HG02678 (cell line): Measurements from ENCODE around the gene ZNF391.
"Not testable (repeated sequence)": the region's sequence is repeated elsewhere in the genome, so short reads cannot be mapped to it uniquely, and the experiment has no call there.

ENCODE experiments used
- ATAC-seq: cut with Tn5 transposase; IDR thresholded peaks from one replicate; pipeline ENCODE4 v1.9.1; 2021; ENCODE audit warnings: mild to moderate bottlenecking, moderate library complexity; ENCODE audit not compliant: unreplicated experiment

Gene ZNF391

DNA sequence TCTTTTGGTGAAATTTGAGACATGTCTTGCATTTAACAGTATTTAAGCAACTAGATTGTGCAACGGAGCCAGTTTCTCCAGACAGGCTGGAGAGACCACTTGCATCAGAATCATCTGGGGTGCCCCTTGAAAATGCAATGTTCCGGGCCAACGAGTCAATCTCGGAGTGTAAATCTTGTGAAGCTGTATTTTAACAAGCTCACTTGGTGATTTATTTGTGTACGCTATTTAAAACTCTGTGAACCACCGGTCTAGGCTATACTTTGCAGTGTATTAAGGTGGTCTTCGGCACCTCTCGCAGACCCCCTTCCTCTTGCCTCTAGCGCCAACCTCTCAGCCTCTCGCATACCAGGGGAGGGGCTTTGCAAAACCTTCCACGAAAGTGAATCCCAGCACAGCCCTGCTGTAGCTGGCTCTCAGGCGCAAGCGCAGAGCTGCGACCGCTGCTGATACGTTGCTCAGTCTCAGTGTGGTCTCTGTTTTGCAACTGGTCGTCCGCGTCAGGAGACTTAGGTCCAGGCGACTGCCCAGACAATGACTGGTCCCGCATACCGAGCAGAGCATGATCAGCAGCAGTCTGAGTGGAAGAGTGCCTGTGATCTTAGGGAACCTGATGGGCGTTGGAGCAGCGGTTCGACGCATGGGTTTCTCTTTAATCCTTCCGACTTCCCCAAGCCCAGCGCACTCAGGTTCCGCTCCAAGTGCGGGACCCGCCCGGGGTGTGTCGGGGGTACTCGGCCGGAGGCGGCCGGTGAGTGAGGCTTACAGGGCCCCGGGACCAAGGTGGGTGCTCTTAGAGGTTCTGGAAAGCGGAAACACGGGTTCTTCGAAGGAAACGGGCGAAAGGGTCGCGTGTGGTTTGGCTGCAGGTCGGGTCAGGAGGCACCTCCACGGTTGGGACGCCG lies at the start of gene ZNF391:
TSS of gene ZNF391 (plus strand) at position 467 of the 905 bp plus-strand sequence. CDS start 11,612 bp downstream, outside the sequence.
- peak; percentile 89 for ATAC-seq

- no peak for ATAC-seq
These were observed 35.7 kb upstream of the ZNF391 start for GRCh38 chr6:27352850-27353249.

DNA sequence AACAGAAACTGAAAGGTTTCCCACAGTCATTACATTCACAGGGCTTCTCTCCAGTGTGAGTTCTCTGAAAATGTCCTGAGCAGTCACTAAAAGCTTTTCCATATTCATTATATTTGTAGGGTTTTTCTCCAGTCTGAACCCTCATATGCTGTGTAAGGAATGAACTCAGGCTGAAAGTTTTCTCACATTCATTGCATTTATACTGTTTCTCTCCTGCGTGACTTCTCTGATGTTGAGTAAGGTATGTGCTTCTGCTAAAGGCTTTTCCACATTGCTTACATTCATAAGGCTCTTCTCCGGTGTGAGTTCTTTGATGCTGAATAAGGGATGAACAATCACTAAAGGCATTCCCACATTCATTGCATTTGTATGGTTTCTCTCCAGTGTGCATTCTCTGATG lies 29.8 kb upstream of the ZNF391 start:
- no peak for ATAC-seq

GRCh38 chr6:27359231-27359630 lies 29.3 kb upstream of the ZNF391 start:
- no peak for ATAC-seq

GRCh38 chr6:27368202-27368601 lies 20.4 kb upstream of the ZNF391 start:
- ATAC-seq: no peak

- ATAC-seq: no peak
These were observed 18.2 kb upstream of the ZNF391 start for GRCh38 chr6:27370391-27370790.

DNA sequence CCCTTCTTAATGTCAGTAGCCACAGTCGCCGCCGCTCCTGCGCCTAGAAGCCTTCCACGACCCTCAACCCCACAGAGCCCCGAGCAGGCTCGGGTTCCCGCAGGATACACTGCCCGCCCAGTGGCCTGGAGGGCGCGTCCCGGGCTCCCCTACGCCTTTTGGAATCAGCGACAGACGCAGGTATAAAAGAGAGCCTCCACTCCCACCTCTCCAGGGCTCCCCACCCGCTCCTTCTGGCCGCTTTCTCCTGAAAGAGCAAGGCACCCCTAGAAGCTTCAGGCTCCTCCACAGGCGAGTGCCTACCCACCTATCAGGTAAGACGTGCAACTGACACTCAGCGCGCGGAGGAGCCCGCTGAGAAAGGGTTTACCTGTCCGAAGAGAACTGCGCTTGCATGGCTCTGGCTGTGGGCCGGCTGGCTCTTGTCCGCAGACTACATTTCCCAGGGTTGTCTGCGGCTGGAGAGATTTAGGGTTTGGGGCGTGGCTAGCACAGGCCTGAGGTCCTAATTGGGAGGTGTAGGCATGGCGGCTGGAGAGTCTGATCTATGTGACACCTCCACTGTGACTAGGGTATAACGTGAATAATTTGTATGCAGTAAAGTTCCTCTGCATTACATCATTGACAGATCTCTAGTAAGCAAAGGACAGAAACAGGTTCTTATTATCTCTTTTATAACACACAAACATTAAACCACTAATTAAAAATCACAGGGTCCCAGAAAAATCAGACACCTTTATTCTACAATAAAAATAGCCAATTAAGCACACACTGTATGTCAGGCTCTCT lies 13.5 kb upstream of the ZNF391 start:
- peak; percentile 72 for ATAC-seq

GRCh38 chr6:27375613-27376079 lies 12.9 kb upstream of the ZNF391 start:
- ATAC-seq: no peak

- ATAC-seq: not testable (repeated sequence)
These were observed 10.2 kb upstream of the ZNF391 start for GRCh38 chr6:27378406-27378805.

DNA sequence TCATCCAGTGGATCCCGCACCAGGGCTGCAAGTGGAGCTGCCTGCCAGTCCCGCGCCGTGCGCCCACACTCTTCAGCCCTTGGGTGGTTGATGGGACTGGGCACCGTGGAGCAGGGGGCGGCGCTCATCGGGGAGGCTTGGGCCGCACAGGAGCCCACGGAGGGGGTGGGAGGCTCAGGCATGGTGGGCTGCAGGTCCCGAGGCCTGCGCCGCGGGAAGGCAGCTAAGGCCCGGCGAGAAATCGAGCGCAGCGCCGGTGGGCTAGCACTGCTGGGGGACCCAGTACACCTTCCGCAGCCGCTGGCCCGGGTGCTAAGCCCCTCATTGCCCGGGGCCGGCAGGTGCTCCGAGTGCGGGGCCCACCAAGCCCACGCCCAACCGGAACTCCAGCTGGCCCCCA lies 7.6 kb upstream of the ZNF391 start:
- not testable (repeated sequence) for ATAC-seq

DNA sequence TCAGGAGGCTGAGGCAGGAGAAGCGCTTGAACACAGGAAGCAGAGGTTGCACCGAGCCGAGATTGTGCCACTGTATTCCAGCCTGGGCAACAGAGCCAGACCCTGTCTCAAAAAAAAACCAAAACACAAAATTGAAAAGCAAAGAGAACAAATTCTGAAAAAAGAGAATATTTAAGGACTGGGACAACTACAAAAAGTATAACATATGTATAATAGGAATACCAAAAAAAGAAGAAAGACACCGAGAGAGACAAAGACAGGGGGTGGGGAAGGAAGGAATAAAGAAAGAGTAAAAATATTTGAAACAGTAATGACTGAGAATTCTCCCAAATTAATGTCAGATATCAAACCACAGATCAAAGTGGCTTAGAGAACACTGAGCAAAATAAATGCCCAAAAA lies 5.5 kb upstream of the ZNF391 start:
- ATAC-seq: no peak

DNA sequence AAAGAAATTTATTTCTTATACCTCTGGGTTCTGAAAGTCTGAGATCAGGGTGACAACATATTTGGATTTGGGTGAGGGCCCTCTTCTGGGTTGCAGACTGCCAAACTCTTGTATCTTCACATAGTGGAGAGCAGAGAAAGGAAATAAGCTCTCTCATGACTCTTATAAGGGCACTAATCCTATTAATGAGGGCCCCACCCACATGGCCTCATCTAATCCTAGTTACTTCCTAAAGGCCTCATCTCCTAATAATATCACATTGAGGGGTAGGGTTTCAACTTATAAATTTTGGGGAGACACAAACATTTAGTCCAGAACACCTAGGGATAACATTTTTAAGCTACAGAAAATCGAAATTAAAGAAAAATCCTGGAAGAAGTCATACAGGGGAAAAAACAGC lies 5.1 kb upstream of the ZNF391 start:
- no peak for ATAC-seq

GRCh38 chr6:27392623-27393022 lies 4.1 kb downstream of the ZNF391 start:
- no peak for ATAC-seq

DNA sequence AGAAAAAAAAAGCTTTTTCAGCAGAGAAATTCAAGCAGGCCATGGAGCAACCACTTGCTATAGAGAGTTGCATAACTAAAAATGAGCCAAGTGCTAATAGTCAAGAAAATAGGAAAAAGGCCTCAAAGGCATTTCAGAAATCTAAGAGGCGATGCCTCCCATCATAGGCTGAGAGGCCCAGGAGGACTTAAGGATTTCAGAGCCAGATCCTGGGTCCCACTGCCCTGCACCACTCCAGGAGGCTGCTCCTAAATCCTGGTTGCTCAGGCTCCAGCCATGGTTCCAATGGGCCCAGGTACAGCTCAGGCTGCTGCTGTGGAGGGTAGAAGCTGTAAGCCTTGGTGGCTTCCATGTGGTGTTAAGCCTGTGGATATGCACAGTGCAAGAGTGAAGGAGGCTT lies 5.5 kb downstream of the ZNF391 start:
- no peak for ATAC-seq

DNA sequence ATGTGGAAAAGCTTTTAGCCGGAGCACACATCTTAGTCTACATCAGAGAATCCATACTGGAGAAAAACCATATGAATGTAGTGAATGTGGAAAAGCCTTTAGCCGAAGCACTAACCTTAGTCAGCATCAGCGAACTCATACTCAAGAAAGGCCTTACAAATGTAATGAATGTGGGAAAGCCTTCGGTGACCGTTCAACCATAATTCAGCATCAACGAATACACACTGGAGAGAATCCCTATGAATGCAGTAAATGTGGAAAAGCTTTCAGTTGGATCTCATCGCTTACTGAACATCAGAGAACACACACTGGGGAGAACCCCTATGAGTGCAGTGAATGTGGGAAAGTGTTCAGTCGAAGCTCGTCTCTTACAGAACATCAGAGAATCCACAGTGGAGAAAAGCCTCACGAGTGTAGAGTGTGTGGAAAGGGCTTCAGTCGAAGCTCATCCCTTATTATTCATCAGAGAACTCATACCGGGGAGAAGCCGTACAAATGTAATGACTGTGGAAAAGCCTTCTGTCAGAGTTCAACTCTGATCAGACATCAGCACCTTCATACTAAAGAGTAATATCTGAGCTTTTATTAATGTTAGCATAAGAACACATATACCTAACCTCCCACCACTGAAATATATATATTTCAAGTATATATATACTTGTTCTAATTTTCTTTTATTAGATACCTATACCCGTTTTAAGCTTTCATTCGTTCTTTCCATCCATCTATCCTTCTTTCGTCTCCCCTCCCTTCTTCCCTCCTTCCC lies 12.5 kb downstream of the ZNF391 start:
- ATAC-seq: no peak

DNA sequence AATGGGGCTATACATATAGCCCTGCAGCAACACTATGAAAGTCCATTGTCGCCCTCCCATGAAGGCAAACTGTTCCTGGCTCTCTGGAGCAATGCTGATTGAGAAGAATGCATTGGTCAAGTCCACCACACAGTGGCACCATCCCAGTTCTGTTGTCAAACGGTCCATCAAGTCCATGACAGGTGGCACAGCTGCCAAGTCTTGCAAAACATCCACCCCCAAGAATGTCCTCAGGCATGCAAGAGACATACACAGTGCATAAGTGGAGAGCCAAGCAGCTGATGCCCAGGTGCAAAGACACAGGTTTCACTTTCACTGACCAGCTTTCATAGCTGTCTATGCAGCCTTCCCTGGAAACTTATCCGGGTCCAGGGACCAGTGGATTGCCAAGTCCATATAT lies 17.5 kb downstream of the ZNF391 start:
- ATAC-seq: no peak

DNA sequence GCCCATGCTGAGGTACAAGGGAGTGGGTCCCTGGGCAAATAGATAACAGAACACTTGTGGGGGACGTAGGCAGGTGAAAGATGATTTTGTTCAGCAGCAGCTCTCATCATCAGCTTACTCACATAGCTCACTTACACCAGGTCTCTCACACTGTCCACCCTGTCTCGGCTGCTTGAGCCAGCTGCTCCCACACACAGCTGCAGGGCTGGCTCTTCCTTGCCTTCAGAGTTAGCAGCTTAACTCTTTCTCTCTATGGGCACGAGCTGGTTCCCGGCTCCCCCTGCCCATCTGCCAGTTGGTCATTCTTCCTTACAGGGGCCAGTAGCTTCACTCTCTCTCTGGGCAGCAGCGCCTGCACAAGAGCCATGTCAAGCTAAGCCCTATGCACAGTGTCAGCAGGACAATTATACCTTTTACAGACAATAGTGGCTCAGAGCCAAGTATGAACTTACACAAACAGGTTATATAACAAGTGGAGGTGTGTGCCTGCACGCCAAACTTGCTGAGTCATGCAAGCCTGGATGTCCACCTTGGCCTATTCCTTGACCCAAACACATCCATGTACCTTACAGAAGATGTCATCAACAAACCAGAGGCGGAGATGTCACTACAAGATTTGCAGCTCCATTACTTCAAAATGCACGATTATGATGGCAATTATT lies 18.7 kb downstream of the ZNF391 start:
- ATAC-seq: no peak

DNA sequence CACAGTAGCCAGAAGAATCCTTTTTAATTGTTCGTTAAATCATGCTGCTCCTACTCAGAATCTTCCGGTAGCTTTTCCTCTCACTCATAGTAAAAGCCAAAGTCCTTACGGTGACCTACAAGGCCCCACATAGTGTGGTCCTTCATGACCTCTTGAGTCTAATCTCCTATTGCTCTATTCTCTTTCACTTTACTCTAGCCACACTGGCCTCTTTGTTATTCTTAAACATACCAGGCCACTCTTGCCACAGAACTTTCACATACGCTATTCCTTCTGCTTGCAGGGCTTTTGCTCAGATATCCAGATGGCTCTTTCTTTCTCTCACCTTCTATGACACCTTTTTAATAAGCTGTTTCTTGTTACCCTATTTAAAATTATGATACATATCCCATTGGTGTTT lies 25.7 kb downstream of the ZNF391 start:
- no peak for ATAC-seq

DNA sequence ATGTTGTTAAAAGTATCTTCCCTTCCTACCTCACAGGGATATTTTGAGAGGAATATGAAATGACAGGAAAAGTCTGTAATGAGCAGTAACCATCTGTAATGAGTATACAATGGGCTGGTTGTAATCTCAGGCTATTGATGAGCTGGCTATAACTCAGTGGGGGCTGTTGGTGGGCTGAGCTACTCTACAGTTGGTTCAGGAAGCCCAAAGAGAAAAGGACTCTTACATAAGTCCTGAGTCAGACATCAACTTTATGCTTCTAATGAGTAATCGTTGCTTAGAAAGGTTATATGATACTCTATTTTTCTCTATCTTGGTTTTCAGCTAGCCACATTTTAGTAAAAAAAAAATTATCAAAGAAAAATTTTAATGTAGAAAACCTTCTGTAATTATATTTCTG lies 26.4 kb downstream of the ZNF391 start:
- no peak for ATAC-seq

DNA sequence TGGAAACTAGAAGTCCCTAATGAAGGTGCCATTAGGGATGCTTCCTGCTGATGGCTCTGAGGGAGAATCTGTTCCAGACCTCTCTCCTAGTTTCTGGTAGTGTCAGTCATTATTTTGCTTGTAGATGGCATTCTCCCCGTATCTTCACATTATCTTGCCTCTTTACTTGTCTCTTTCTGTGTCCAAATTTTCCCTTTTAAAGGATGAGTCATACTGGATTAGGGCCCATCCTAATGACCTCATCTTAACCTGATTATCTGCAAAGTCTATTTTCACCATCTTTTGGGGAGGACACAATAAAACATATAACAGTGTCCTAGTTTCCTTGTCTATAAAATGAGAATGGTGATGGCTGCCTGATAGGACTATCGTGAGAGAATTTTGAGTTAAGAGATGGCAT lies 27.3 kb downstream of the ZNF391 start:
- no peak for ATAC-seq

DNA sequence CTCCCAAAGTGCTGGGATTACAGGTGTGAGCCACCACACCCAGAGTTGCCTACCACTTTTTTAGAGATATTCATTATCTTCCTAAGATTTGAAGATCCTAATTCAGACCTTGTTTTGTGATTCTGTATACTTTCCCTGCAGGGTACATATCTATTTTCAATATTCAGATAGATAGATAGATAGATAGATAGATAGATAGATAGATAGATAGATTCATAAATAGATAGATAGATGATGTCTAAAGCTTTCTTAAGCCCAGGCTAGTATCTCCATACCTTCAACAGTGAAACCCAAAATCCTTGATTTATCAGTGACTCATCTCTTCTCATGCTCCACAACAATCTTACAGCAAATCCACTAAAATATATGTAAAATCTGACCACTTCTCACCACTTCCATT lies 30.8 kb downstream of the ZNF391 start:
- no peak for ATAC-seq
